IPS DF 6.9 (cell line): ENCODE data around the gene S1PR3.

Experiments
- DNase-seq: peaks from one replicate; pipeline ENCODE4 v3.0.0-alpha.2; 2013; ENCODE audit warnings: low read depth, low spot score
- H3K27ac ChIP-seq: one replicate; pipeline ENCODE4 v1.5.1; 2013; ENCODE audit warnings: low read length, control low read depth
- H3K27me3 ChIP-seq: 2 replicates; pipeline ENCODE4 v1.6.1; 2013; ENCODE audit warnings: mild to moderate bottlenecking, low read length; ENCODE audit not compliant: control insufficient read depth, insufficient read depth
- H3K36me3 ChIP-seq: 2 replicates; pipeline ENCODE4 v1.6.1; 2013; ENCODE audit warnings: low read length; ENCODE audit not compliant: control insufficient read depth, insufficient read depth
- H3K4me1 ChIP-seq: 2 replicates; pipeline ENCODE4 v1.6.1; 2013; ENCODE audit warnings: low read length; ENCODE audit not compliant: control insufficient read depth, insufficient read depth
- H3K4me3 ChIP-seq: 2 replicates; pipeline ENCODE4 v1.5.1; 2013; ENCODE audit warnings: mild to moderate bottlenecking, low read length
- H3K9me3 ChIP-seq: 2 replicates; pipeline ENCODE4 v1.6.1; 2013; ENCODE audit warnings: low read length, inconsistent platforms; ENCODE audit not compliant: control insufficient read depth, insufficient read depth
- WGBS: extraction: QIAGEN DNeasy Blood & Tissue Kit; methylation state at CpG from one replicate; pipeline ENCODE4 v1.1.7; 2013; ENCODE audit warnings: mixed read lengths, missing lambda C conversion rate; ENCODE audit not compliant: insufficient read length, insufficient coverage; 5-methylcytosine and 5-hydroxymethylcytosine counted together

S1PR3 gene

GRCh38 chr9:89036383-89036782 is 45.1 kb downstream of the S1PR3 start:
- no peaks in the 10 kb centered on the region for H3K9me3 ChIP-seq
- DNase-seq = no peak
- no peak overlapping the region for H3K4me3 ChIP-seq
- no peaks in the 10 kb centered on the region for H3K4me1 ChIP-seq
- H3K36me3 ChIP-seq = no peaks in the 10 kb centered on the region
- no peaks in the 10 kb centered on the region for H3K27me3 ChIP-seq
- no peak overlapping the region for H3K27ac ChIP-seq
- no CpG with 5 or more reads among the region's 8 CpGs for WGBS

- Histone ChIP-seq H3K27me3 (no peaks in the 10 kb centered on the region), H3K4me1 (no peaks in the 10 kb centered on the region), H3K36me3 (no peaks in the 10 kb centered on the region), H3K4me3 (no peak overlapping the region), H3K27ac (no peak overlapping the region), H3K9me3 (no peaks in the 10 kb centered on the region)
- WGBS = no CpG with 5 or more reads among the region's 3 CpGs
- no peak for DNase-seq
These were observed 45.6 kb downstream of the S1PR3 start for GRCh38 chr9:89036891-89037290.

GRCh38 chr9:89037346-89037745 is 46.1 kb downstream of the S1PR3 start:
- Histone ChIP-seq H3K9me3 (no peaks in the 10 kb centered on the region), H3K27ac (no peak overlapping the region), H3K4me1 (no peaks in the 10 kb centered on the region), H3K27me3 (no peaks in the 10 kb centered on the region), H3K4me3 (no peak overlapping the region), H3K36me3 (no peaks in the 10 kb centered on the region)
- DNase-seq = no peak
- WGBS = no CpG with 5 or more reads among the region's 4 CpGs

GRCh38 chr9:89037891-89038290 is 46.6 kb downstream of the S1PR3 start:
- Histone ChIP-seq H3K9me3 (no peaks in the 10 kb centered on the region), H3K27ac (no peak overlapping the region), H3K36me3 (no peaks in the 10 kb centered on the region; the same call in 1 of the 2 replicates), H3K4me3 (no peak overlapping the region), H3K4me1 (no peaks in the 10 kb centered on the region), H3K27me3 (no peaks in the 10 kb centered on the region)
- DNase-seq = no peak
- WGBS = no CpG with 5 or more reads among the region's 9 CpGs

- no peak overlapping the region for H3K4me3 ChIP-seq
- no peaks in the 10 kb centered on the region for H3K4me1 ChIP-seq
- H3K27ac ChIP-seq = no peak overlapping the region
- H3K36me3 ChIP-seq = no peaks in the 10 kb centered on the region; the same call in 1 of the 2 replicates
- H3K9me3 ChIP-seq = no peaks in the 10 kb centered on the region
- no peaks in the 10 kb centered on the region for H3K27me3 ChIP-seq
- WGBS = no CpG with 5 or more reads among the region's 5 CpGs
- no peak for DNase-seq
These were observed 47.3 kb downstream of the S1PR3 start for GRCh38 chr9:89038382-89039103.

- Histone ChIP-seq H3K4me3 (no peak overlapping the region), H3K27me3 (no peaks in the 10 kb centered on the region), H3K4me1 (no peaks in the 10 kb centered on the region), H3K36me3 (no peaks in the 10 kb centered on the region; the same call in 1 of the 2 replicates), H3K9me3 (no peaks in the 10 kb centered on the region), H3K27ac (no peak overlapping the region)
- WGBS = no CpG with 5 or more reads among the region's 4 CpGs
- no peak for DNase-seq
These were observed 47.8 kb downstream of the S1PR3 start for GRCh38 chr9:89039104-89039465.

- no peak overlapping the region for H3K27ac ChIP-seq
- no peaks in the 10 kb centered on the region for H3K27me3 ChIP-seq
- no peak for DNase-seq
- H3K4me1 ChIP-seq = no peaks in the 10 kb centered on the region
- no CpG with 5 or more reads among the region's 2 CpGs for WGBS
- H3K36me3 ChIP-seq = no peaks in the 10 kb centered on the region; the same call in 1 of the 2 replicates
- H3K9me3 ChIP-seq = no peaks in the 10 kb centered on the region
- H3K4me3 ChIP-seq = no peak overlapping the region
These were observed 48.4 kb downstream of the S1PR3 start for GRCh38 chr9:89039664-89040063.

- H3K4me3 ChIP-seq = no peak overlapping the region
- H3K27me3 ChIP-seq = no peaks in the 10 kb centered on the region
- H3K36me3 ChIP-seq = no peaks in the 10 kb centered on the region; the same call in 1 of the 2 replicates
- no peaks in the 10 kb centered on the region for H3K9me3 ChIP-seq
- DNase-seq = no peak
- H3K4me1 ChIP-seq = no peaks in the 10 kb centered on the region
- WGBS = no CpG with 5 or more reads among the region's 9 CpGs
- no peak overlapping the region for H3K27ac ChIP-seq
These were observed 51.7 kb downstream of the S1PR3 start for GRCh38 chr9:89042984-89043383.

- Histone ChIP-seq H3K4me3 (no peak overlapping the region), H3K36me3 (no peaks in the 10 kb centered on the region; the same call in 1 of the 2 replicates), H3K9me3 (no peaks in the 10 kb centered on the region), H3K4me1 (no peaks in the 10 kb centered on the region), H3K27ac (no peak overlapping the region), H3K27me3 (no peaks in the 10 kb centered on the region)
- no CpG with 5 or more reads among the region's 2 CpGs for WGBS
- DNase-seq = no peak
These were observed 52.8 kb downstream of the S1PR3 start for GRCh38 chr9:89044104-89044503.

GRCh38 chr9:89044881-89045280 is 53.6 kb downstream of the S1PR3 start:
- H3K4me3 ChIP-seq = no peak overlapping the region
- H3K27me3 ChIP-seq = no peaks in the 10 kb centered on the region
- H3K36me3 ChIP-seq = no peaks in the 10 kb centered on the region; the same call in 1 of the 2 replicates
- H3K9me3 ChIP-seq = no peaks in the 10 kb centered on the region
- H3K4me1 ChIP-seq = no peaks in the 10 kb centered on the region
- no CpG with 5 or more reads among the region's 4 CpGs for WGBS
- H3K27ac ChIP-seq = no peak overlapping the region
- no peak for DNase-seq

- no peaks in the 10 kb centered on the region for H3K4me1 ChIP-seq
- H3K9me3 ChIP-seq = no peaks in the 10 kb centered on the region
- no peak overlapping the region for H3K4me3 ChIP-seq
- H3K27ac ChIP-seq = no peak overlapping the region
- DNase-seq = no peak
- H3K27me3 ChIP-seq = no peaks in the 10 kb centered on the region
- no CpG with 5 or more reads among the region's 2 CpGs for WGBS
- H3K36me3 ChIP-seq = no peaks in the 10 kb centered on the region; the same call in 1 of the 2 replicates
These were observed 55.6 kb downstream of the S1PR3 start for GRCh38 chr9:89046832-89047231.
